ENCODE measurements around the gene SRSF4. TPM values are rescaled to one million over a fixed set of nuclear protein-coding genes. Genes with fewer than 3 reads are reported as not detected.
A peak's percentile ranks its signal among the peaks of the same experiment; 100 is the strongest.
"Not testable (repeated sequence)": the region's sequence is repeated elsewhere in the genome, so short reads cannot be mapped to it uniquely, and the experiment has no call there.

The SRSF4 gene
- total RNA-seq, 1 donor from 2014 or later = 52.6 TPM

- H3K27me3 Mint-ChIP-seq (ENCODE audit: low read depth, unreplicated experiment) = no peaks in the 10 kb centered on the region
- TF ChIP-seq, protein P1, sequence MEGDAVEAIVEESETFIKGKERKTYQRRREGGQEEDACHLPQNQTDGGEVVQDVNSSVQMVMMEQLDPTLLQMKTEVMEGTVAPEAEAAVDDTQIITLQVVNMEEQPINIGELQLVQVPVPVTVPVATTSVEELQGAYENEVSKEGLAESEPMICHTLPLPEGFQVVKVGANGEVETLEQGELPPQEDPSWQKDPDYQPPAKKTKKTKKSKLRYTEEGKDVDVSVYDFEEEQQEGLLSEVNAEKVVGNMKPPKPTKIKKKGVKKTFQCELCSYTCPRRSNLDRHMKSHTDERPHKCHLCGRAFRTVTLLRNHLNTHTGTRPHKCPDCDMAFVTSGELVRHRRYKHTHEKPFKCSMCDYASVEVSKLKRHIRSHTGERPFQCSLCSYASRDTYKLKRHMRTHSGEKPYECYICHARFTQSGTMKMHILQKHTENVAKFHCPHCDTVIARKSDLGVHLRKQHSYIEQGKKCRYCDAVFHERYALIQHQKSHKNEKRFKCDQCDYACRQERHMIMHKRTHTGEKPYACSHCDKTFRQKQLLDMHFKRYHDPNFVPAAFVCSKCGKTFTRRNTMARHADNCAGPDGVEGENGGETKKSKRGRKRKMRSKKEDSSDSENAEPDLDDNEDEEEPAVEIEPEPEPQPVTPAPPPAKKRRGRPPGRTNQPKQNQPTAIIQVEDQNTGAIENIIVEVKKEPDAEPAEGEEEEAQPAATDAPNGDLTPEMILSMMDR (IDR thresholded peaks at IDR 0.05; ENCODE audit: insufficient read depth, low read depth, low read length) = no peak
- no peak for TF ChIP-seq EZH2 (IDR thresholded peaks at IDR 0.05; ENCODE audit: insufficient read depth, low read length)
- H3K36me3 Mint-ChIP-seq (ENCODE audit: low read depth, unreplicated experiment) = peaks cover 7% of the 10 kb centered on the region
- H3K9me3 Mint-ChIP-seq (ENCODE audit: unreplicated experiment) = peaks cover 2% of the 10 kb centered on the region
- Histone ChIP-seq H3K27ac (ENCODE audit: low read depth, low read length) (no peak overlapping the region), H3K4me1 (ENCODE audit: insufficient read depth, low read length) (no peaks in the 10 kb centered on the region), H3K4me2 (ENCODE audit: low read length) (no peak overlapping the region), H3K9ac (ENCODE audit: low read length) (no peak overlapping the region), H3K27me3 (ENCODE audit: insufficient read depth, low read length) (no peaks in the 10 kb centered on the region), H3K4me3 (ENCODE audit: insufficient read depth, low read depth, low read length) (no peak overlapping the region), H3K36me3 (ENCODE audit: insufficient read depth, low read length) (peaks cover 5% of the 10 kb centered on the region), H3K79me2 (ENCODE audit: insufficient read depth, low read length) (peaks cover 22% of the 10 kb centered on the region), H2AFZ (ENCODE audit: low read depth, low read length) (no peak overlapping the region), H3K9me3 (ENCODE audit: insufficient read depth, low read depth, low read length) (no peaks in the 10 kb centered on the region), H4K20me1 (ENCODE audit: insufficient read depth, low read length) (peaks cover 24% of the 10 kb centered on the region)
- DNase-seq (ENCODE audit: low read depth) (no peak), FAIRE-seq (no peak)
- no peak overlapping the region for H3K27ac Mint-ChIP-seq (ENCODE audit: unreplicated experiment)
- peaks cover 16% of the 10 kb centered on the region for H3K4me1 Mint-ChIP-seq (ENCODE audit: low read depth, unreplicated experiment)
- no peak overlapping the region for H3K4me3 Mint-ChIP-seq (ENCODE audit: unreplicated experiment)
Measured at GRCh38 chr1:29223521-29223920, 41.8 kb upstream of the SRSF4 start.

DNA sequence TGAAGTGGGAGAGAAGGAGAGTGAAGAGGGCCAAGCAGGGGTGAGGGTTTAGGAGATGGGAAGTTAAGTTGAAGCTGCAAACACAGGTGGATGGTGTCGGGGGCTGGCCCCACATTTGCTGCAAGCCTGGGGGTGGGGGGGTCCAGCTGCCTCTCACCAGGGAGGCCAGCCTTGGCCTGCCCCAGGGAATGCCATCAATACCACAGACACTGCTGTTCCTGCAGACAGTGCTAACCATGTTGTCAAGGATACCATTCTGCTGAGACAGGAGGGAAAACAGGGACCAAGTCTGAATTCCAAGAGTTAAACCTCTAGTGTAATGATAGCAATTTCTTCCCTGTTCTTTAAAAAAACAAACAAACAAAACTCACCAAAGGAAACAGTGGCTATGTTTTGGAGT, 41.0 kb upstream of the SRSF4 start:
- FAIRE-seq = no peak
- no peak overlapping the region for H3K4me3 Mint-ChIP-seq (ENCODE audit: unreplicated experiment)
- peak overlapping the region; percentile 38 for H3K27ac Mint-ChIP-seq (ENCODE audit: unreplicated experiment)
- H2AFZ ChIP-seq (ENCODE audit: low read depth, low read length) = no peak overlapping the region
- no peak overlapping the region for H3K4me2 ChIP-seq (ENCODE audit: low read length)
- H4K20me1 ChIP-seq (ENCODE audit: insufficient read depth, low read length) = peaks cover 24% of the 10 kb centered on the region
- TF ChIP-seq, protein P1 (IDR thresholded peaks at IDR 0.05; ENCODE audit: insufficient read depth, low read depth, low read length) = no peak
- no peak for TF ChIP-seq EZH2 (IDR thresholded peaks at IDR 0.05; ENCODE audit: insufficient read depth, low read length)
- no peak overlapping the region for H3K9ac ChIP-seq (ENCODE audit: low read length)
- H3K27ac ChIP-seq (ENCODE audit: low read depth, low read length) = no peak overlapping the region
- H3K9me3 Mint-ChIP-seq (ENCODE audit: unreplicated experiment) = peaks cover 2% of the 10 kb centered on the region
- H3K4me3 ChIP-seq (ENCODE audit: insufficient read depth, low read depth, low read length) = no peak overlapping the region
- no peak for DNase-seq (ENCODE audit: low read depth)
- peaks cover 21% of the 10 kb centered on the region for H3K4me1 Mint-ChIP-seq (ENCODE audit: low read depth, unreplicated experiment)
- H3K79me2 ChIP-seq (ENCODE audit: insufficient read depth, low read length) = peaks cover 20% of the 10 kb centered on the region
- H3K36me3 ChIP-seq (ENCODE audit: insufficient read depth, low read length) = peaks cover 5% of the 10 kb centered on the region
- H3K36me3 Mint-ChIP-seq (ENCODE audit: low read depth, unreplicated experiment) = peaks cover 8% of the 10 kb centered on the region
- H3K27me3 ChIP-seq (ENCODE audit: insufficient read depth, low read length) = no peaks in the 10 kb centered on the region
- H3K9me3 ChIP-seq (ENCODE audit: insufficient read depth, low read depth, low read length) = no peaks in the 10 kb centered on the region
- H3K27me3 Mint-ChIP-seq (ENCODE audit: low read depth, unreplicated experiment) = no peaks in the 10 kb centered on the region
- peaks cover under 1% of the 10 kb centered on the region for H3K4me1 ChIP-seq (ENCODE audit: insufficient read depth, low read length)

DNA sequence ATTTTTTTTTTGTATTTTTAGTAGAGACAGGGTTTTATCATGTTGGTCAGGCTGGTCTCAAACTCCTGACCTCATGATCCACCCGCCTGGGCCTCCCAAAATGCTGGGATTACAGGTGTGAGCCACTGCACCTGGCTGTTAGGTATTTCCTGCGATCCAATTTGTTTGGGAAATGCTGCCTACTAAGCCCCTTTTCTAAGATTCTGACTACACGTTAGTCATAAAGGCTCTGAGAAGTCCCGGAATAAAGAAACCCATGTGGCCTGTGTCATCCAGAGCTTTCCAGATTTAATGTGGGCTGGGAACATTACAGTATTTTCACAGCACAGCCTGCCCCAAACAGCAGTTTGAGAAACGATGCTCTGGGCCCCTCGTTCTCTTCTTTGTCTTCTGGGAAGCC, 40.6 kb upstream of the SRSF4 start:
- H3K27me3 Mint-ChIP-seq (ENCODE audit: low read depth, unreplicated experiment); H3K4me2 ChIP-seq (ENCODE audit: low read length); H2AFZ ChIP-seq (ENCODE audit: low read depth, low read length); H3K27me3 ChIP-seq (ENCODE audit: insufficient read depth, low read length); H3K4me3 ChIP-seq (ENCODE audit: insufficient read depth, low read depth, low read length); FAIRE-seq; H3K36me3 ChIP-seq (ENCODE audit: insufficient read depth, low read length); H3K9me3 ChIP-seq (ENCODE audit: insufficient read depth, low read depth, low read length); DNase-seq (ENCODE audit: low read depth); H3K4me1 ChIP-seq (ENCODE audit: insufficient read depth, low read length); H3K9ac ChIP-seq (ENCODE audit: low read length); H3K36me3 Mint-ChIP-seq (ENCODE audit: low read depth, unreplicated experiment); H3K4me3 Mint-ChIP-seq (ENCODE audit: unreplicated experiment); H3K27ac ChIP-seq (ENCODE audit: low read depth, low read length); H3K9me3 Mint-ChIP-seq (ENCODE audit: unreplicated experiment): not testable (repeated sequence)
- peaks cover 24% of the 10 kb centered on the region for H4K20me1 ChIP-seq (ENCODE audit: insufficient read depth, low read length)
- peaks cover 24% of the 10 kb centered on the region for H3K4me1 Mint-ChIP-seq (ENCODE audit: low read depth, unreplicated experiment)
- H3K79me2 ChIP-seq (ENCODE audit: insufficient read depth, low read length) = peaks cover 15% of the 10 kb centered on the region
- peak overlapping the region; percentile 38 for H3K27ac Mint-ChIP-seq (ENCODE audit: unreplicated experiment)
